GM21360 (cell line): ENCODE data around the gene BRD4.

Experiments used
- ATAC-seq: cut with Tn5 transposase; IDR thresholded peaks from one replicate; pipeline ENCODE4 v1.9.1; 2021; ENCODE audit warnings: mild to moderate bottlenecking, moderate library complexity; ENCODE audit not compliant: unreplicated experiment

Gene BRD4

DNA sequence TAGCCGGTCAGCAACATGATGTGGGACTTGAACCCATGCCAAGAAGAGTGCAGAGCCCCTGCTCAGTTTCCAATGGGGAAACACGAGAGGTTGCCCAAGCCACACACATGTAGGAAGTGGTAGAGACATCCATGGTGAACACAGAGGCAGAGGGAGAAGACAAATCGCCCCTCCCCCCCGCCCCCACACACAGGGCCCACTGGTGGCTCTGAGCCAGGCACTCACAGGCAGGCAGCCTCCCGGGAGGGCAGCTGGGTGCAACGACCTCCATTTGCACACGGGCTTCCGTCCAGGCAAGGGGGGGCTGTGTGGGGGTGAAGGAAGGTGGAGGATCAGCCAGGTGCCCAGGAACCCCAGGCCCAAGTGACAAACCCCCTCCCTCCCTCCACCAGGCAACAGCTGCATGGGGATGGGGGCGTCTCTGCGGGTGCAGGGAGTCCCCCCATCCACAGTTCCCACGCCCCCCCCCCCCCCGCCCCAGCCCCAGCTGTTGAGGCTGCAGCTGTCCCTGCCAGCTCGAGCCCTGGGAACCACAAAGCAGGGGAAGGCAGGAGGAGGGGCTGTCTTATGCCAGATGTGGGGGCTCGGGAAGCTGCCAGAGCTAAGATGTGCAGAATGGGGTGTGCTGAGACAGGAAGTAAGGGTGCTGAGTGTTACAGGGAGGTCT is 134.9 kb downstream of the BRD4 start:
- no peak for ATAC-seq

- no peak for ATAC-seq
Measured at GRCh38 chr19:15196360-15197005, 135.9 kb downstream of the BRD4 start.

GRCh38 chr19:15195371-15196334 is 136.7 kb downstream of the BRD4 start:
- ATAC-seq: no peak

DNA sequence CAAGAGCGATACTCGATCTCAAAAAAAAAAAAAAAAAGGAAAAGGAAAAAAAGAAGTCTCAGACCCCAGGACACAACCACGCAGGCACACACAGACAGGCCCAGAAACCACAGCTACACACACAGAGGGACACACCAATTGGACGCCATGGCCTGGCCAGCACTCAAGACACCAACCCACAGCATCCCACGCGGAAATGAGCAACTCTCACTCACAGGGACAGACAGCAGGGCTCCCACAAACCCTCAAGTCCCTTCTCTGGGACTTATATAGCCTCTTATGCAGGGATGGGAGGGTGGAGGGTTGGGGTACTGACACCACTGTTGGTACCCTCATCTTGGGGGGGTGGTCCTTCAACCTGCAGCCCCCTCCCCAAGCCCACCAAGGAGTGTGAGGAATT is 137.4 kb downstream of the BRD4 start:
- ATAC-seq: no peak

DNA sequence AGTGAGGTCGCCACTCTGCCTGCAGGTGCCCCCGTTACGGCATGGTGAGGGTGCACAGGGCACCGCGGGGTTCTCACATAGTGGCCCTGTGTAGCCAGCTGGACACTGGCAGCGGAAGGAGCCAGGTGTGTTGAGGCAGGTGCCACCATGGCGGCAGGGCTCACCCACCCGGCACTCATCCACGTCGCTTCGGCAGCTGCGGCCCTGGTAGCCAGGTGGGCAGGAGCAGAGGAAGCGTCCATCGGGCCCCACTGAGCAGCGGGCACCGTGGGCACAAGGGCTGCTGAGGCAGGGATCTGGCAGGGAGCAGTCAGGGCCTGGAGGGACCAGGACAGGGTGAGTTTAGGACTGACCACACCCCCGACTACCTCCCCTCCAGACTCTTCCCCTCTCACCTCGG is 140.4 kb downstream of the BRD4 start:
- ATAC-seq: no peak

- ATAC-seq: no peak
Measured at GRCh38 chr19:15191514-15191913, 140.8 kb downstream of the BRD4 start.

GRCh38 chr19:15188851-15189250 is 143.5 kb downstream of the BRD4 start:
- ATAC-seq: no peak

DNA sequence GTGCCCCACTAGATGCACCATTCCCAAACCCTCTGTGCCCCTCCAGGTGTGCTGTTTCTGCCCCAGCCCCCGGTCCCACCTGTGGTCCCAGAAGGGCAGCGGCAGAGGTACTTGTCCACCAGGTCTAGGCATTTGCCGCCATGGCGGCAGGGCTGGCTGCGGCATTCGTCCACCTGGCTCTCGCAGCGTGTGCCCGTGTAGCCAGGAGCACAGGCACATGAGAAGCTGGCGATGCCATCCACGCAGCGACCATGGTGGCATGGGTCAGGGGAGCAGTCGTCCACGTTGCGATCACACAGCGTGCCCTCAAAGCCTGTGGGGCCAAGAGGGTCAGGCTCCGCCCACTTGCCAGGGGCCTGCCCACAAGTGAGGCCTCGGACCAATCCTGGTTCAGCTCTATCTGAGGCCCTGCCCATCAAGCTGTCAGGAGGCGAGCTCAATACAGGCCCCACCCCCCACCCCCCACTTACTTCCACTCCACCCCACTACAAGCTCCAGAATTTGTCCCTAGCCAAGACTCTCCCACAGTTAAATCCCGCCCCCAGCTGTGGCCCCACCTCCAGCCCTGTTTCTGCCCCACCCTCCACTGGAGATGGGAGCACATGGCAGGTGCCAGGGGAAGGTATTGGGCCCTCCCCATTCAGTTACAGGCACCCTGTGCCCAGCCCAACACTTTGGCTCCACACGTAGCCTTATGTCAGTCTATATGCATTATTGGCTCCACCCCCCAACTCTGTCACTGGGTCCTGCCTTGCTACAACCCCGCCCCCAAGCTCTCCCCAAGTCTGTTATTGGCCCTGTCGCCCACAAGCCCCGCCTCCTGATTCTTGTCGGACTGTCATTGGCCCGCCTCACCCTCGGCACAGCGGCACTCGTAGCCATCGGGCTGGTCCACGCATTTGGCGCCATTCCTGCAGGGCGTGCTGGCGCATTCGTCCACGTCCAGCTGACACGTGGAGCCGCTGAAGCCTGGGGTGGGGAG is 145.0 kb downstream of the BRD4 start:
- ATAC-seq: no peak
